ENCODE results near the gene KMT2E.

The KMT2E gene

GRCh38 chr7:105106473-105106872, 92.5 kb downstream of the KMT2E start:
- no peak for DNase-seq
- intact Hi-C loops (cut with DNase I): no loop called here

GRCh38 chr7:105107458-105107857, 93.5 kb downstream of the KMT2E start:
- DNase-seq: no peak
- intact Hi-C loops (cut with DNase I): no loop called here

GRCh38 chr7:105112440-105113418, 98.7 kb downstream of the KMT2E start:
- DNase-seq: peak in 2 of 10 donors; percentile 50 to 59
- intact Hi-C loops (cut with DNase I): no loop called here

- intact Hi-C loops (cut with DNase I): no loop called here
- no peak for DNase-seq
Observed at GRCh38 chr7:105118612-105119600, 104.9 kb downstream of the KMT2E start.

GRCh38 chr7:105122619-105123018, 108.6 kb downstream of the KMT2E start:
- intact Hi-C loops (cut with DNase I): no loop called here

GRCh38 chr7:105125745-105126144, 111.7 kb downstream of the KMT2E start:
- peak in 1 of 10 donors; percentile 75 for DNase-seq
- intact Hi-C loops (cut with DNase I): no loop called here

More at GRCh38 chr7:105122619-105123018, 108.6 kb downstream of the KMT2E start:
- peak in 1 of 10 donors; percentile 73 for DNase-seq

GRCh38 chr7:105126436-105126975, 112.5 kb downstream of the KMT2E start:
- DNase-seq: peak in 1 of 10 donors; percentile 80
- intact Hi-C loops (cut with DNase I): no loop called here

GRCh38 chr7:105127179-105127578, 113.2 kb downstream of the KMT2E start:
- no peak for DNase-seq
- intact Hi-C loops (cut with DNase I): no loop called here

GRCh38 chr7:105130048-105130447, 116.0 kb downstream of the KMT2E start:
- intact Hi-C loops (cut with DNase I): no loop called here

GRCh38 chr7:105130580-105130979, 116.6 kb downstream of the KMT2E start:
- intact Hi-C loops (cut with DNase I): no loop called here
- no peak for DNase-seq

More at GRCh38 chr7:105130048-105130447, 116.0 kb downstream of the KMT2E start:
- no peak for DNase-seq

- DNase-seq: no peak
- intact Hi-C loops (cut with DNase I): no loop called here
Observed at GRCh38 chr7:105131033-105131656, 117.1 kb downstream of the KMT2E start.

- intact Hi-C loops (cut with DNase I): no loop called here
- DNase-seq: peak in 6 of 10 donors; percentile 34 to 93 (median 80)
Observed at GRCh38 chr7:105131890-105132289, 117.9 kb downstream of the KMT2E start.

- no peak for DNase-seq
- intact Hi-C loops (cut with DNase I): no loop called here
Observed at GRCh38 chr7:105132335-105132734, 118.3 kb downstream of the KMT2E start.

- intact Hi-C loops (cut with DNase I): no loop called here
- no peak for DNase-seq
Observed at GRCh38 chr7:105132835-105133234, 118.8 kb downstream of the KMT2E start.

- DNase-seq: no peak
- intact Hi-C loops (cut with DNase I): no loop called here
Observed at GRCh38 chr7:105133358-105133757, 119.4 kb downstream of the KMT2E start.

GRCh38 chr7:105133986-105134655, 120.1 kb downstream of the KMT2E start:
- intact Hi-C loops (cut with DNase I): no loop called here
- DNase-seq: no peak

GRCh38 chr7:105136221-105136620, 122.2 kb downstream of the KMT2E start:
- intact Hi-C loops (cut with DNase I): no loop called here
- no peak for DNase-seq

- intact Hi-C loops (cut with DNase I): no loop called here
- DNase-seq: no peak
Observed at GRCh38 chr7:105137898-105138297, 123.9 kb downstream of the KMT2E start.

GRCh38 chr7:105139381-105139780, 125.4 kb downstream of the KMT2E start:
- intact Hi-C loops (cut with DNase I): no loop called here
- no peak for DNase-seq

GRCh38 chr7:105141068-105141467, 127.1 kb downstream of the KMT2E start:
- intact Hi-C loops (cut with DNase I): no loop called here
- DNase-seq: no peak
